NOMO-1 treated with DMSO at 0.1 percent for 48 hours (cell line): ENCODE data around the gene SGCE.
A peak's percentile ranks its signal among the peaks of the same experiment; 100 is the strongest.

ENCODE experiments used
- DNase-seq: peaks from one replicate; lab custom pipeline; 2025; ENCODE audit not compliant: unreplicated experiment; lab: John Stamatoyannopoulos, UW

SGCE gene

DNA sequence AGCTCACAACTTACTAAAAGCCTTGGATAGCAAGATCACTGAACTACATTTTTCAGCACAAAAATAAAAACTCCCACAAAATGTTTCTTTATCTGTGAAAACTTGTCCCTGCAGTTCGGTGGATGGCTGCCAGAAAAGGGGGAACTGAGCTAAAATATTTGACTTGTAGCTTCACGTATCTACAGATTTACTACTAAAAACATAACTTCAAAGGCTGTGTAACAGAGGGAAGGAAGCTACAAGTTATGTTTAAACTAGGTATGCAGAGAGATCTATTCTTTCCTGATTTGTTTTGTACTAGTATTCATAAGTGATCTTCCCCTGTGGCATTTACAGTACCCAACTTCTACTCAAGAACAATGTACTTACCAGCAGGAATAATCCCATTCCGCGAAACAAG is 25.1 kb downstream of the SGCE start:
- no peak for DNase-seq

DNA sequence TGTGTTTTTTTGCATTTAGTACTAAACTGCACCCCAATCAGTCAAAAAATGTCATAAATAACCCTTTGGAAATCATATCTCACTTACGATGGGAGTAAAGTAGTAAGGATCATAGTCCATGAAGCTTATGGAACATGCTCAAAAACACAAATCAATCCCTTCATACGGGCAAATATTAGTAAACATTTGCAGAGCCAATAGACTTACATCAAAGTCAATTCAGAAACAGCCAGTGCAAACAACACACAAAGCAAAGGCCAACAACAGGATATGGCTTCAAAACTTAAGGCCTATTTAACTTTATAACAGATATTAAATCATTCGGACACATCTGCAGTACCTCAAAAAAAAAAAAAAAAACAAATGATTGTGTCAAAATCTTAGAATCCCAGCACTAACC is 32.1 kb downstream of the SGCE start:
- no peak for DNase-seq

DNA sequence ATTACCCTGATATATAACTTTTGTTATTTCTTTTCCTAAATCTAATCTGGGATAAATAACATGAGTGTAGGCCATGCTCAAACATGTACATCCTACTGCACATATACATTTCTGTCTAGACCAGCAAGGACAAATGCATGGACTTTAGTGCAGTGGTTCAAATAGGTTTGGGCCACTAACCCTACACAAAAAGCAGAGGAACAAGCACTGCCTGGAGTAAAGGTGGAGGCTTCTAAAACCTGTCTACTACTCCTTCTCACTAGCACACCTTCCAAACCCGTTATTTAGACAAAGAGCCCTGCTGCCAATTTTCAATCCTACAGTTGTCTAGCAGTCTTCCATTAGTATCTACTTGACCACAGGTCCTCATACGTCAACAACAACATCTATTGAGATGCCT is 34.8 kb downstream of the SGCE start:
- no peak for DNase-seq

DNA sequence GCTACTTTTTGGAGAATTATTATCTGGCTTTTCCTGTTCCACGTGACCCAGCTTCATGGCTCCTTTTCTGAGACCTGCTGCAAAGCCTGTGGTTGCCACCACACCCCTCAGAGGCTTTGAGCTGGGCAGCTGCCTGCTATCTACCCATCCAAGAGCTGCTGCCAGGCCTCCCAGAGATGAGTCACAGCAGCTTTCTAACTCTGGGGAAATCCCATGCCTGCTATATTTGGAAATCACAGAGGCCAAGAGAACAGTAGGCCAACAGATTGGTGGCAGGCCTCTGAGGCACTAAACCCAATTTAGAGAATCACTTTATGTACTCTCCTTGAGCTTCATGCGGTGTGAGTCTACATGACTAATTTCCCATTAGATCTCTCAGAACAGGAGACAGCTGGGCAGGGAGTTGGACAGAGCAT is 35.2 kb downstream of the SGCE start:
- DNase-seq = peak; percentile 99

DNA sequence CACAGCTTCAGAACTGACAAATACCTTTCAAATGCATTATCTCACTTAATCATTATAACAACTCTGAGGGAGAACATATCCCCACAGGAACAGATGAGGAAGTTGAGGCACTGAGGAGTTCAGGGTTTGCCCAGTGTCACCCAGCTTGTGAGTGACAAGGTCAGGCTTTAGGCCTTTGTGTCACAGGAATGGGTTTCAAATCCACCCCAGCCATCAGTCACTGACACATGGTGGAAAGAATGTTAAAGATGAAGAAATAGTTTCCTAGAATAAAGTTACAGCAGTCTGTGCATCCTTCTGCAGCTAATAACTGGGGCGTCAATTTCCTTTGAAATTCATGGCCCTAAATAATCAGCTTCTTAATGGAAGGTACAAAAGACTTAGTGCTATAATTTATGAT is 37.8 kb downstream of the SGCE start:
- no peak for DNase-seq

DNA sequence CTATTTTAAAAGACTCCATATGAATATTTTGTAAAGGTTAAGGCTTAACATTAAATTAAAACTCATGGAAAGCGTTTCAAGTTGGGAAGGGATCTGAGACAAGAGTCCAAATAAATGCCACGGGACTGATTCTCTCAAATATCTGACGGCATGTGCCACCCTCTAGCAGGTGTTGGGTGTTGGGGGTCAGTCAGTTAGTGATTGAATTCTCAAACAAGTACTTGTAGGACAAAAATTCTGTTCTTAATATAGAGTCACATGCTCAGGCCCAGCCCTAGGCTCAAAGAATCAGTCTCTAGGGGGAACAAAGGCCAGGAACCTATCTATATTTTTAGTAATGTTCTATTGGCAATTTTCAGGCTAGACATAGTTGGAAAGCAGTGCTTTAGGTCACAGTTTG is 39.1 kb downstream of the SGCE start:
- DNase-seq = no peak

DNA sequence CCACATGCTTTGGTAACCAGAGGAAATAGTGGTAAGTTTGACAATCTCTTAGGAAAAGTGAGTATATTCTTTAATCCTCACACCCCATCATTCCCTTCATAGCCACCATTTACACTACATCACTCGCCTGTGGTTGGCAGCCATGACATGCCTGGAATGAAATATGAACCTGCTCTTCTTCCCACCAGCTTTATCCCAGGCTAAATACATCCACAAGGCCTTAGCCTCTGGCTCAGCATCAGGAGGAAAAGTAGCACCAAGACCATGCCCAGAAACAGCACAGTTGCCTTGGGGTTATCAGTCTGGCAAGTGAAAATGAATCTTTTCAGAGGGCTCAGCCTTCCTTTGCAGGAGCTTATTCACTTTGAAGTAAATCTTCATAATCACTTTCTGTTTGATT is 40.3 kb downstream of the SGCE start:
- DNase-seq = no peak

DNA sequence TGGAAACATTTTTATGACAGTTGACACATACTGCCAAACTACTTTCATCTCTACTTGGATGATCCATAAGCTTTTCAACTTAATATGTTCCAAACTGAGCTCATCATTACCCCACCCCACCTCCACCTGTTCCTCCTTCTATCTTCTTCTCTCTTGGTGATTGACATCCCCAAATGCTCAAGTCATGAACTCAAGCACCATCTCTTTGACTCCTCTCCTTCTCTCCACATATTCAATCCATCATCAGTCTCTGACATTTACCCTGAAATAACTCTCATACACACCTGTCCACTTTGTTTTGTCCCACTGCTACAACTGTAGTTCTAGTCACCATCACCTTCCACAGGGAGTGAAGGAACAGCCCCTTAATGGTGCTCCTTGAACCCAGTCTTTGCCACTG is 43.3 kb downstream of the SGCE start:
- no peak for DNase-seq

DNA sequence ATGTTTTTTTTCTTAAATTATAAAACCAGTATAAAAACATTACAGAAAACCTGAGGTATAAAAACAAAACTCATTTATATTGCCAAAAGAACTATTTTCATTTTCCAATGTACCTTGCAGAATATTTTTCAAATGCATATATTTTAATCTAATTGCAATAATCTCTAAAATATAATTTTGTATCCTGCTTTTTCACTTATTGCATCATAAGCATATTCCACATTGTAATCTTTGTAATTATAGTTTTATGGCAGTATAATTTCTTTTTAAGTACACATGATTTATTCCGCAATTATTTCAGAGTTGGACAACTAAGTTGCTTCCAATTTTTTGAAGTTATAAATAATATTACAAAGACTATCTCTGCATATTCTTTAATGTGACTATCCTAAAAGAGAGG is 43.7 kb downstream of the SGCE start:
- DNase-seq = no peak

DNA sequence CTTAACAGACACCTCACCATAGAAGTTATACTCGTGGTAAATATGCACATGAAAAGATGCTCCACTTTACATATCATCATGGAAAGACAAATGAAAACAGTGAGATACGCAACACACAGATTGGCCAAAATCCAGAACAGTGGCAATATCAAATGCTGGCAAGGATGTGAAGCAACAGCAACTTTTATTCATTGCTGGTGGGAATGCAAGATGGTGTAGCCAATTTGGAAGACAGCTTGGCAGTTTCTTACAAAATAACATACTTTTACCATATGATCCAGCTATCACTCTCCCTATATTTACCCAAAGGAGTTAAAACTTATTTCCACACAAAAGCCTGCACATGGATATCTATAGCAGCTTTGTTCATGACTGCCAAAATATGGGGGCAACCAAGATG is 46.4 kb downstream of the SGCE start:
- DNase-seq = no peak

DNA sequence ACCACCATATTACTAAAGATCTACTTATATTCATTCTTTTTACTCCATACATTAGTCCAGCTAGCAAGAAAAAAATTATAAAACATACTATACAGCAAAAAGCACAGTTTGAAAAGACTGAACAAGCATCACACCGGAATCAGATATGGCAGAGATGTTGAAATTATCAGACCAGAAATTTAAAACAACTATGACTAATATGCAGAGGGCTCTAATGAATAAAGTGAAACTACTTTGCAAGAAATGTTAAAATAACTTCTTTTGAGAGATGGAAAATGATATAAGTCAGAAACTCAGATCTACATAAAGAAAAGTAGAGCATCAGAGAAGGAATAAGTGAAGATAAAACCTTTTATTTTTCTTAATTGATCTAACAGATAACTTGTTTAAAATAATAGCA is 50.9 kb downstream of the SGCE start:
- no peak for DNase-seq

DNA sequence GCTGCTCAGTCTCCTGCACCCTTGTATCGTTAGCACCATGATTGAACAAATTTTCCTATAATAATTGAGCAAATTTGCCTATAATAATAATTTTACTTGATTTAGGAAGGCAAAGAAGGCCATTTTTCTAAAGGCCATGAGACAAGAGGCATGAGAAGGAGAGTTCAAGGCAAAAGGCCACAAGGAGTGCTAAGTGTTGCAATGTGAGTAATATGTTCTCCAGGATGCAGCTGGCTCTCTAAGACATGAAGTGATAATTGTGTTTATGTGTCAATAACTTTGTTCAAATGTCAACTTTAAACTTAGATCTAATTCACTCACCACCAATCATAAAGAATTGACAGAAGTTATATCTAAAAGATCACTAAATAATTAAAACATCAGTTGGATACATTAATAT is 53.8 kb downstream of the SGCE start:
- no peak for DNase-seq

DNA sequence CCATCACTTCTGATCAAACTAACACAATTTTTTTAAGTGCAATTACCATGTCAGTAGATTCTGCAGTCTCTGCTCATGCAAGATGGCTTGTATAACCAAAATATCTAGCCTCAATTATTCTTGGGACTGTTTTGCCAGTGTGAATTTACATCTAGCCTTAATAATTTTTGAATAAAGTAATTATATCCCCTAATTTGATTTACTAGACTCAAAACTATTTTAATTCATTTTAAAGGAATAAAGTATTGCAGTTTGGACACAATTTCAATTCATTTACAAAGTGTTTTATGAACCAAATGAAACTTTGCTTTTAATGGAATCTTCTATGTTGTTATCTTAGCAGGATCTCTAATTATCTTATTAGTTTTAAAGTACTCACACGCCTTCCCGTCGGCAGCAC is 55.7 kb downstream of the SGCE start:
- DNase-seq = no peak

DNA sequence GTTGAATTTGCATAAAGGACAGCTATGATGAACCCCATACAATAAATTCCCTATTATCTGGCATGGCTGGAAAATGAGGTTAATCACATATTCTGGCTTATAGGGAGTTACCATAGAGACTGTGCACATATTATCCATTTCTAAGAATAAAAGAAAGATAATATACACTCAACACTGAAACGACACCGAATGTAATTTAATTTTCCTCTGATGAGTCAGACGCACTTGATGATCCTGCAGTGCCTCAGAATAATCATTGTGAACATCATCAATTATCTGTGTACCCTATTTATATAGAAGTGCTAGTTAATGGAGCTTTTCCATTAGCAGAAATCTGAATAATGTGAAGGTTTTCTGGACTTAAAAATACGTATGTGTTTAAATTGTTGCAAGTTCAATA is 60.2 kb downstream of the SGCE start:
- no peak for DNase-seq

DNA sequence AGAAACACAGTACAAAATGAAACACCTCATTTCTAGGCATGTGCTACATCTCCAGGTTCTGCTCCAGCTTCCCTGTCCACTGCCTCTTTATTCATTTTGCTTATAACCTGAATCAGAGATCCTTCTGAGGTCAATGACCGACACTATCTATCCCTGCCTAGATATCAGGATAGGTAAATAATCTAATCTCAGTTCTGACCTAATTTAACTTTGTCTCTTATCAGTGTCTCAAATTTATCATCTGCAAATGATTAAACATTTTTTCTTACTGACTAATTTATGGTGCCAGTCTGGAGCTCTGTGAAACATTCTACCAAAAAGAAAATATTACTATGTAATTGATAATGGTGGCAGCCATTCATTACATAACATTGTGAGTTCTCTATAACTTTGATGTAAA is 61.1 kb downstream of the SGCE start:
- no peak for DNase-seq

DNA sequence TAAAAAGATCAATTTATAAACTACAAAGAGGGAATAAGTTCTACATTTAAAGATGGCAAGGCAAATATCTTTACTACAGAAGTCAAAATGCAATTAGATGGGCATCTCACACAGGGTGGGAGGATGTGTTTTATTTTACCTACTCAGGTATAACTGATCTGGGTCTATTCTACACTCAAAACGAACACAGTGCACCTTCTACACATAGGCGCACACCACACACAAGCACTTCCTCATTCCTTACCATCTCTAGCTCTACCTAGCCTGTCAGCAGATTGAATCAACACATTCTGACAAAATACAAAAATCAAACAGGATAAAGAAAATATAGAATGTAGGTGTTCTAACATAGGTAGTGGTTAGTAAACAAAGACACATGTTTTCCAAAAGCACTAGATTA is 64.8 kb downstream of the SGCE start:
- DNase-seq = peak; percentile 29

DNA sequence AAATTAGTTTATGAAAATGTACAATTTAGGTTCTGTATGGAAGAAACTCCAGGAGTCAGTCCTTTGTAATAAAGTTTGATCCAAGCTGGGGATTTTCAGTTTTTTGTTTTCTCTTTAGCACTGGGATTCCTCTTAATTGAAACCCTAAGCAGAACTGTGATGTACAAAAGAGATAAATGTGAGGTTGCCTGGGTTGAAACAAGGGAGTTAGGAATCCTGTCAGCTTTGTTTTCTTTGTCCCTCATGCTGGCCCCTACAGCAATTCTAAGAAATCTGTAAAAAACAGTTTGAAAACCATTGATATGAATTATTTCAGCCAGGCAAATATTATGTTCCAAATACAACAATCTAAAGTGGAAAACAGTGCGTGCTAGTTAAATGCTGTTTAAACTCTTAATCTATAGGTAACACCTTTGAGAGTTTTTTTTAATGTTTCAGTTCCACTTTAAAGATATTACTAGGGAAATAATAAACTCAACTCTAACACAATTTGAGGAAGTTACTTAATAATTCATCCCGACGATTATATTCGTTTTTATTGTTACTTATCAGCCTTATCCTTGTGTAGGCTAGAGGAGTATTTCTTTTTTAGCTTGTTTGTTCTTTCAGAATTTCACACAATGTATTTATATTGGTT is 65.3 kb downstream of the SGCE start:
- peak; percentile 76 for DNase-seq

DNA sequence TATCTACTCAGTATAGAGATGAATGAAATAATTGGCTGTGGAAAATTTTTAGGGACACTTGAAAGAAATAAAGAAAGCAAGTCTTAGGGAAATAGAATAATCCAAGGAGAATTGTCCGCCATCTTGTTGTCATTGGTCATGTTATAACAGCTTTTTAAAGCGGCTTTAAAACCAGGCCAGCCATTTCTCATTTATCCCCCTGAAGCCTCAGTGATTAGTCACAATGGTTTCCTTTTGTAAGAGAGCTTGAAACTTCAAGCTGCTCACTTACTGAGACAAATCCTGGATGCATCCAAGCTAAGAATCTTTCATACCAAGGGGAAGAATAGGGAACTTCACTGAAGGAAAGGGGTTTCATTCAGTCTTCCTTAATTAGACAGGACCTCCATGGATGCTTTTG is 67.9 kb downstream of the SGCE start:
- DNase-seq = no peak

DNA sequence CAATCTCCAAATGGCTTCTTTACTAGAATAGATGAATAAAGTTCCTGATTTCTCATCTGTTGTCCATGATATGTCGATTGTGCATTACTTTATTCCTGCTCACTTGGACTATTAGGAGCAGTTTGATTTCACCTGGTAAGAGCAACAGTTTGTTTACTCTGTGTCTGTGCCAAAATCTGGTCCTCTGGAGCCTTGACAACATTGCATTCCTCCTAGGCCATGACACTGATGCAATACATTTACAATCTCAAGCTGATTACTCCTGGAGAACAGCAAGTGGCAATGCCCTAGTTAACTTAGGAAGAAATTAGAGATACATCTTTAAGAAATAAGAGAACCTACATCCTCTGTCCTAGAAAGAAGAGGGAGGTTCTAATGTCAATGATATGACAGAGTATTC is 71.8 kb downstream of the SGCE start:
- DNase-seq = no peak

DNA sequence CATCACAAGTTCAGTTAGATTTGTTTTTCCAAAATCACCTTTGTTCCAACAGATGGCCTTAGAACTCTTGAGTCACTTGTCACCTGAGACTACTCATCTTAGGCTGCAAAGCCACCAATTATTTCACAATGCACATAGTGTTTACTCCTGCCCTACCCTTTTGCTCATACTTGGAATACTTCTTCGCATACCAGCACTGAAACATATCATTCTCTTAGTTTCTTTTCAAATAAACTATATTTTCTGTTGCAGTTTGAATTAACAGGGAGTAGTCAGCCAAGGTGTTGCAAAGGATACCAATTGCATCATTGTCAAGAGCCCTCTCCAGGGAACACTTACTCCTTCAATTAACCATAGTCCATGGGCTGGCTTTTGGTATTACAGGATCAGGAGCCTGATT is 75.3 kb downstream of the SGCE start:
- no peak for DNase-seq

DNA sequence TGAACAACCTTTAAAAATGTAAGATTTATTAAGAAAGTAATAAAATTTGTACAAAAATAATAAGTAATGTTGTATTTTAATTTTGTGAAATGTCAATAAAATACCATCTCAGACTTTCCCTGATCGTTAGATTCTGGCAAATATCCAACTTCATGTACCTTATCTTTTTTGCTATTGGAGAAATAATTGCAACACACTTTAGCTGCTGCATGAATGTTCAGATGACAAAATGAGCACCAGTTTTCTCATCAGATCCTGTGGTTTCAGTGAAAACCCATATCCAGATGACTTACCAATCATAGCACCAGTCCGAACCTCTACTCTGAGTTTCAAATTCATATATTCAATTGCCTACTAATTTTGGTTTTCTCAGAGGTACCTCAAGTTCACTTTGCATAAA is 76.5 kb downstream of the SGCE start:
- no peak for DNase-seq

DNA sequence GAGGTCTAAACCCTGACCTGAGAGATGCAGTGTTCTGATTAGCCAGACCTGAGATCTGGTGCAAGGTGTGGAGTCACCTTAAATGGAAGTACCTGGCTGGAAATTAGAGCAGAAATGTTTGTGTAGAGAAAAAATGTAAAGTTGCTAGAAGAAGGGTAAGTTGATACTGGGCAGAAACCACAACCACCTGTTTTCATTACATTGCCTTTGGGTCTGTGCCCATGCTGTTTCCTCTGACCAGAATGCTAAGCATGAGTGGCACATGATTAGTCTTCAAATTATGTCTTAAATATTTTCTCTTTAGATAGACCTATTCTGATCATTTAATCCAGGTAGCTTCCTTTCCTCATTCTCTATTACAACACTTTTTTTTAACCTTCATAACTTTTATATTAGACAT is 77.3 kb downstream of the SGCE start:
- DNase-seq = no peak

DNA sequence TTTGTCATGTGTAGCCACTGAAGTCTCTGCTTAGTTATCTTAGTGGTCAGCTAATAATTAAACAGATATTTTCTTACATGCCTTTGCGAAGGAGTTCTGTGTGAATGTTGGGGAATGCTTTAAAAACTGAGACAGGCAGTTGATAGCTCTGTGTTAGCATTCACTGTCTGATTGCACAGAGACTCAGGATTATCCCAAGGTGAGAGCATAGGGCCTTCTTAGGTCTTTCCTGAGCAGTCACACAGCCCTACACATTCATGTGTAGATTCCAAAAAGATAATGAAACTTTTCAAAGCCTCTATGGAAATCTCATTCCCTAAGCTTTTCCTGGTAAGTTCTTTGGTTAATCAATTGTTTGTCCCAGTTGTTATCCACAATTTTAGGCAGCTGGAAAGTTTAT is 78.6 kb downstream of the SGCE start:
- no peak for DNase-seq

DNA sequence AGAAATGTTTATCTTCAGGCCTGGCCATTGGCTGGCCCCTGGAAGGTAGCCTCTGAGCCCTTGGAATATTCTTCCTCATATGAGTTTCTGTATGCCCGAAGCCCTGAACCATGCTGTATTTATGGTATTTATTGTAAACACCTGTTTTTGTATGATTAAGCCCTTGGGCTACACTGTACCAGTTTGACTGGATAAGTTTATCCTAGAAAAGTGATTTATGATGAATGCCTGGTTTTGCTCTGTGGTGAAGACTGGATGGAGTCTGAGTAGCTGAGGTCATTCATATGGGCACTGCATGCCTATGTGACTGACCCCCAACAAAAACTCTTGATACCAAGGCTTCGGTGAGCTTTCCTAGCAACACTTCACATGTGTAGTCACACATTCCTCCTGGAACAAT is 79.6 kb downstream of the SGCE start:
- no peak for DNase-seq
